Stimulated activated CD8-positive, alpha-beta memory T cell treated with anti-CD3 and anti-CD28 coated beads, Interleukin-7, amount 100 ng/mL, for 48 hours (primary cell): ENCODE results near the gene SWAP70.
"Not testable (repeated sequence)": the region's sequence is repeated elsewhere in the genome, so short reads cannot be mapped to it uniquely, and the experiment has no call there.

Source experiments
- DNase-seq, 2 donors: peaks; one replicate each; pipeline ENCODE4 v3.0.0-alpha.2; 2020; ENCODE audit warnings: low read depth in 1 of 2; ENCODE audit errors: extremely low read depth in 1 of 2

SWAP70 gene

DNA sequence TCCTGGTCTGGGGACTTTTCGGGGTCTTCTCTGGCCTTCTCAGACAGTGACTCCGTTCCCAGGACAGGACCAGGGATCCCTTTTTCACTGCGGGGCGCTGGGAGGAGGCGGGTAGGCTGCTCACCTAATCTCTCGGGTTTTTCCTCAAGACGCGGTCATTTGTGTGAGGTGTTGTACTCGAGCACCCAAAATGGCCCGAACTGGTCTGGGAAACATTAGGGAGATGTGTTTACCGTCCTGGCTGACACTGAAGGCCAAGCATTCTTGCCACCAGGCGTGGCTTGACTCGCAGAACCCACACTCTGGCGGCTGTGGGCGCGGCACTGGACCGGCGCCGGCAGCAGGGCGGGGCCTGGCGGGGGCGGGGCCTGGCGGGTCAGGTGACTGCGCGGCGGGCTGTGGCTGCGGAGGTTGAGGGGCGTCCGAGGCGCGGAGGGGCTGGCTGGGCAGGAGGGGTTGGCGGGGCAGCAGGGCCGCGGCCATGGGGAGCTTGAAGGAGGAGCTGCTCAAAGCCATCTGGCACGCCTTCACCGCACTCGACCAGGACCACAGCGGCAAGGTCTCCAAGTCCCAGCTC lies at the start of gene SWAP70:
Gene SWAP70 (plus strand): TSS at position 379 of the 577 bp plus-strand sequence. CDS start 103 bp downstream, at position 482.
- DNase-seq = peak; percentile 66 to 73

DNA sequence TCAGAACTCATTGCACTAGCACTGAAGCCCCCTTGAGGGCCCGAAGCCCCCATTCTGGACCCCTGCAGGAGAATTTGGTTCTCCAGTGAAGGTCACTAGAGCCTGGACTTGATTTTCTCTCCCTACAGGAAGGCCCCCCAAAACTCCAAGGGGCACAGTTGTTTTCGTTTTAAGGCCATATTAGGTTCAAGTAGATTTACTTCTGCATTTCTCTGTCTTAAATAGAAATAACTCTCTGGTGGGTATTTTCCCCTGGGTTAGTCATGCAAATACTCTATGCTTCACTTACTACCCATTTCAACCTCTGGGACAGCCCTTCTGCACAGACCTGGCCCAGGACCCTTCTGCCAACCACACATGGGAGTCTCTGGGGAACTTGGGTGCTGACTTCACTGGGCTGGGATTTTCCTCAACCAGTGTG lies 48.8 kb upstream of the SWAP70 start:
- no peak for DNase-seq

DNA sequence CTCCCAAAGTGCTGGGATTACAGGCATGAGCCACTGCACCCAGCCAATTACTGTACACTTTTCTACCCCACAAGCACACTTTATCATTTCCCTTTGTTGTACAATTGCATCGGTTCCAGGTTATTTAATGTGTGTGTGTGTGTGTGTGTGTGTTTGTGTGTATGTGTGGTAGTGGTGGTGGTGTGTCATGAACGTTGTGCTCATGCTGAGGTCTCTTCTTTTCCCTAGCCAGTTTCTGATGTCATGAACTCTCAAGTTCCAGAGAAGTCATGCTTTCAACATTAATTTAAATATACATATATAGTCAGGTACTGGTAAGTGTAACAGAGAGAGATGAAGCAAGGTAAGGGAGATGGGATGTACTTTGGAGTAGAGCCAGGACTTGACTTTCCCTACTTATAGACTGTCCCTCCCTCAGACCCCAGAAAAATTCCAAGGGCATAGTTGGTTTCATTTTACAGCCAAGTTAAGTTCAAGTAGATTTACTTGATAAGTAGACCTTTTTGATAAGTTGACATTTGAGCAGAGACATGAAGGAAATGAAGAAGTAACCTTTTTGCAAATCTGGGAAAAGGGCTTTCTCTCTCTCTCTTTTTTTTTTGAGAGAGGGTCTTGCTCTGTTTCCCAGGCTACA lies 47.7 kb upstream of the SWAP70 start:
- DNase-seq = no peak

DNA sequence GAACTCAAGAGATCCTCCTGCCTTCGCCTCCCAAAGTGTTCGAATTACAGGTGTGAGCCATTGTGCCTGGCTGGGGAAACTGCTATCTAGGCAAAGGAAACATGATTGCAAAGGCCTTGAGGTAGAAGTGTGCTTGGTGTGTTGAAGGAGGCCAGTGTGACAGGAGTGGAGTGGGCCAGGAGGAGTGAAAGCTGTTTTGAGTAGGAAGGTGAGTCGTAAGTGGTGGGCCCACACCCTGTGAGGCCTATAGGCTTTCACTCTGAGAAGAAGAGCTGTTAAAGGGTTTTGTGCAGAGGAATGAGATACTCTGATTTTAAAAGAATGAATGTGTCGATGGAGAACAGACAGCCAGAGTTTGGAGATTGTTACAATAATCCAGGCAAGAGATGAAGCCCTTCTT lies 47.0 kb upstream of the SWAP70 start:
- no peak for DNase-seq

DNA sequence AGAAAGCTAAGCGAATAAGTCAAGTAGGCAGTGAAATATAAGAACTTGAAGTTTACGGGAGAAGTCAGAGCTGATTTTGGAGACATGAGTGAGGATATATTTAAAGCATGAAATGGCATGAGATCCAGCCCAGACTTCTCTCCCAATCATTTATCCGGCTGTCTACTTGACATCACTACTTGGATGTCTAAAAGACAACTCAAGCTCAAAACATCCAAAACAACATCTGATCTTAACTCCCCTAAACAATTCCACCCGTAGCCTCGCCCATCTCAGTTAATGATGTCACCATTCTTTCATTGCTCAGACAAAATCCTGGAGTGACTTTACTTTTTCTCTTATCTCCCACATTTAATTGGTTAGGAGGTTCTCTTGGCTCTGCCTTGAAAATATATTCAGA lies 45.9 kb upstream of the SWAP70 start:
- DNase-seq = no peak

DNA sequence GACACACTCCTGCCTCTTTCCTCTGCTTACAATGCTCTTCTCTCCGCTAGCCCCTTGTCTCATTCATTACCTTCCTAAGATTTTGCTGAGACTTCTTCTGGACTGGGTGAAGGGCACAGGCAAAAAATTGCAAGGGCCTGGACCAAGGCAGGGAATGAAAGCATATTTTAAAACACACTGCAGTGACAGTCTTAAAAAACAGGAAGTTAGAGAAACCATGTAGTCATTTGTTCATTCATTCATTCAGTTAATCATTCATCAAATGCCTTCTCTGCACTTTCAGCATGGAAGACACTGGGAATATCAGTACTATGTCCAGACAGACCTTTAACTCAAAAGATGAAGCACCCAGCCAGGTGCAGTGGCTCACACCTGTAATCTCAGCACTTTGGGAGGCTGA lies 44.9 kb upstream of the SWAP70 start:
- no peak for DNase-seq

DNA sequence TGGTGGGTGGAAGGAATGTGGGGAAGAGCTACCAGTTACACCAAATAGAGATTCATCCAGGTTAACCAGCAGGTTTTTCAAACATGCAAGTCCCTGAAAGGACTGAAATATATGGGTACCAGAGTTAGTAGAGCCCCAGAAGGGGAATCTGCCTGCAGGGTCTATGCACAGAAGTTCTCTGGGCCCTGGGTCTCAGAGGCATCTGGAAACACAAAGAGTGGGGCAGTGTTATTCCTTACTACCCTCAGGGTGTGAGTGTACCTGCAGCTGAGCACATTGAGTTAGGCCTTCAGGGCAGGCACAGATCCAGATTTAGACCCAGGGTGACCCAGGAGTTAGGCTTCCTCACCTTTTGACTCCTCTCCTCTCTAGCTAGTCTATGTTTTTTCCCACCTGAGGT lies 43.9 kb upstream of the SWAP70 start:
- no peak for DNase-seq

DNA sequence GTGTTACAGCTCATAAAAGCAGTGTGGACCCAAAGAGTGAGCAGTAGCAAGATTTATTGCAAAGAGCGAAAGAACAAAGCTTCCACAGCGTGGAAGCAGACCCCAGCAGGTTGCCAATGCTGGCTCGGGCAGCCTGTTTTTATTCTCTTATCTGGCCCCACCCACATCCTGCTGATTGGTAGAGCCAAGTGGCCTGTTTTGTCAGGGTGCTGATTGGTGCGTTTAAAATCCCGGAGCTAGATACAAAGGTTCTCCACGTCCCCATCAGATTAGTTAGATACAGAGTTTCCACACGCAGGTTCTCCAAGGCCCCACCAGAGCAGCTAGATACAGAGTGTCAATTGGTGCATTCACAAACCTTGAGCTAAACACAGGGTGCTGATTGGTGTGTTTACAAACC lies 41.5 kb upstream of the SWAP70 start:
- not testable (repeated sequence) for DNase-seq

DNA sequence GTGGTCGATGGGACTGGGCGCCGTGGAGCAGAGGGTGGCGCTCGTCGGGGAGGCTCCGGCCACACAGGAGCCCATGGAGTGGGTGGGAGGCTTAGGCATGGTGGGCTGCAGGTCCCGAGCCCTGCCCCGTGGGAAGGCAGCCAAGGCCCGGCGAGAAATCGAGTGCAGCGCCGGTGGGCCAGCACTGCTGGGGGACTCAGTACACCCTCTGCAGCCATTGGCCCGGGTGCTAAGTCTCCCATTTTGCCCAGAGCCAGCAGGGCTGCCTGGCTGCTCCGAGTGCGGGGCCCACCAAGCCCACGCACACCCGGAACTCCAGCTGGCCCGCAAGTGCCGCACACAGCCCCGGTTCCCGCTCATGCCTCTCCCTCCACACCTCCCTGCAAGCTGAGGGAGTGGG lies 40.8 kb upstream of the SWAP70 start:
- not testable (repeated sequence) for DNase-seq

DNA sequence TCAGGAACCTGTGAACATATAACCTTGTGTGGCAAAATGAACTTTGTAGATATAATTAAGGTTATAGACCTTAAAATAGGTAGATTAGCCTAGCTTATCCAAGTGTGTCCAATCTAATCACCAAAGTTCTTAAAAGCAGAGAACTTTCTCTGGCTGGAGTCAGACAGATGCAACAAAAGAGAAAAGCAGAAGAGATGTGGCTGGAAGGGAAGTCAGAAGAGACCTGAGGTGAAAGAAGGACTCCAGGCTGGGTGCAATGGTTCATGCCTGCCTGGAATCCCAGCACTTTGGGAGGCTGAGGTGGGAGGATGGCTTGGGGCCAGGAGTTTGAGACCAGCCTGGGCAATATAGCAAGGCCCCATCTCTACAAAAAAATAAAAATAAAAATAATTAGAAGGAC lies 39.4 kb upstream of the SWAP70 start:
- DNase-seq = no peak

DNA sequence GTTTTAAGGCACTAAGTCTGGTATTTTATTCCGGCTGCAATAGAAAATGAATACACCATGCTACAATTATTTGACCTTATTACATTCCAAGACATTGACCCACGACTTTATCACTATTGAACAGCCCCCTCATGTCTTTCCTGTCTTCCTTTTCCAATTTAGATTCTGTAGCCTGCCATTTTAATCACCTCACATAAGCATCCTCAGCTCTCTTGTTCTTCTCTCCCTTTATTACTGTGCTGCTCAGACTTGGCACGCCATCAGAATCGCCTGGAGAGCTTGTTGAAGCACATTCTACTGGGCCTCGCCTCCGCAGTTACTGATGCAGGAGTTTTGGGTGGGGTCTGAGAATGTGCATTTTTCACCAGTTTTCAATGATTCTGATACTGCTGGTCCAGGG lies 38.7 kb upstream of the SWAP70 start:
- no peak for DNase-seq

DNA sequence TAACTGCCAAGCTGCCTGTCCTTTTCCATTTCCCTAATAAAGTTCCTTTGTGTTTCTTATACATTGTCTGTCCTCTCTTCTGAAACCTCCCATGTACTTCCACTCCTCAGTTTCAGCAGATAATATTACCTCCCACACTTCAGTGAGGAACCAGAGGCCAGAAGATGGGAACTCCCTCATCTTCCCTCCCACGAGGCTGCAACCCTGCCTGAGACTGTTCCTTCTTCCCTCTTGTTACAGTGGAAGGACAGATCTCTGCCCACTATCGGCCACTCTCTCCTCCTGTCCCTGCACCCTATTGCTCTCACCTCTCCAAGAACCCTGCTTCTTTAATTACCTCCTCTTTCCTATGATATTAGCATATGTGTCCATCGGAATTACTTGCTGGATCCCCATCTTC lies 38.1 kb upstream of the SWAP70 start:
- DNase-seq = no peak

DNA sequence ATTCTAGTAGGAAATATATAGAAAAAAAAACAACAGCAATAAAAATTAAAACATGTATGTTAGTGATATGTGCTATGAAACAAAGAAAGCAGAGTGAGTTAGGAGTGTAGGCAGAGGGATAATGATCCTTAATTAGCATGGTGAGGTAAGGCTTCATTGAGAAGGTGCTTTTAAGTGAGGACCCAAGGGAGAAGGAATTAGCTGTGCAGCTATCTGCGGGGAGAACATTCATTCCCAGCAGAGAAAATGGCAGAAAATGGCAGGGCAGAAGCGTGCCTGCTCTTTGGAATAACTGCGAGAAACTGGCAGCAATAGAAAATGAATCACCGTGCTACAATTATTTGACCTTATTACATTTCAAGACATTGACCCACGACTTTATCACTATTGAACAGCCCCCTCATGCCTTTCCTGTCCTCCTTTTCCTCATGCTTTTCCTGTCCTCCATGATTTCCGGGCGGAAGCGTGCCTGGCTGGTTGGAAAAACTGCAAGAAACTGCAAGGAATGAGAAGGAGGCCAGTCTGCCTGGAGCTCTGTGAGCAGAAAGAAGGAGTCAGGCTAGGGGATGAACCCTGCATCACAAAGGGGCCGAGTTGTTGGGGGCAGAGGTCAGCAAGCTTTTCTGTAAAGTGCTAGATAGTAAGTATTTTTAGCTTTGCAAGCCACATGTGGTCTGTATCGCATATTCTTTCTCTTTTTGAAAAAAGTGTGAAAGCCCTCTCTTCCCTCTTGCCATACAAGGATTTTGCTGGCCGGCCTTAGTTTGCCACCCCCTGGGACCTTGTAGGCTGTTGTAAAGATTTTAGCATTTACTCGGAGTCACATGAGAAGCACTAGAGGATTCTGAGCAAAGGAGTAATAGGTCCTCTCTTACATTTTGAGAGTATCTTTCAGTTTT lies 37.1 kb upstream of the SWAP70 start:
- DNase-seq = no peak

DNA sequence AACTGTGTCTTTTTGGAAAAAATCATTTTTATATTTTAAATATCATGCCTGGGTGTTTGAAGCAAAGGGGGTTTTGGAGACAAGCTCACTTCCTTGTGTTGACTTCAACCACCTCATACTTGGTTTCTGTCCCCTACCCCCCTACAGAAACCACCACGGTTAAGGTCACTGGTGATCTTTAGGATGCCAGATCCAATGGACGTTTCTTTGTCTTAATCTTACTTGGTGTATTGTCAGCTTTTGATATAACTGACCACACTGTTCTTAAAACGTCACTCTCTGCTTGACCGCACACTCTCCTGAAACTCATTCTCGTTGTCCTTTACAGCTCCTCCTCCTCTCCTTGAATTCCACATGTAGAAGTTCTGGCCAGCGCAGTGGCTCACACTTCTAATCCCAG lies 34.8 kb upstream of the SWAP70 start:
- no peak for DNase-seq

DNA sequence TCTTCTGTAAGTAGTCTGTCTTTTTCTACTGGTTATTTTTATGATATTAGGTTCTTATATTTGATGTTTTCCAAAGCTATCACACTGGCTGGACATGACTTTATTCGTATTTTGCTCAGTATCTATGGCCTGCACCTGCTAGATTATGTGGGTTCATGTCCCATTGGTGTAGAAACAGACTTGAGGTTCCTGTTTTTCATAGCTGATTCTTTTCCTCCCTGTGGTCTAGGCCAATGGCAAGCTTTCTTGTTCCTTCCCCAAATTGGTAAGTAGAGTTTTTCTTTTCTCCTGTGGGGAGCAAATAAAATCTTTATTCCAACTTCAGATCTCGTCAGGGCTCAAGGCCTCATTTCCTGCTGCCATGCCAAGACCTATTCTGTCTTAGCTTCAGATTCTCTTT lies 30.2 kb upstream of the SWAP70 start:
- DNase-seq = no peak

DNA sequence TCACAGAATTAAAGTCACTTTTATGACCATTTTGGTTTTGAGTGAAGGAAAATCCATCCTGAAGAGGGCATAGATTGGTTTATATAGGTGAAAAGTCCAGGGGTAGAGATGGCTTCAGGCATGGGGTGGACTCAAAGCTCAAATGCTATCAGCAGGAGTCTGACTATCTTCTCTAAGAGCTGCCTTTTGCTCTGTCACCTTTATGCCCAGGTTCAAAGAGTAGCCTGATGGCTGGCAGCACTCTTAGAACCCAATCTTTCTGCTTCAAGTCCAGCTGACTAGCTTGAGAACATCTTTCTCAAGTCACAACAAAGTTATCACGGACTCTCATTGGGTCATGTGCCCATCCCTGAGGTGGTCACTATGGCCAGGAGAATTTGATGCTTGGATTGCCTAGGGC lies 27.2 kb upstream of the SWAP70 start:
- no peak for DNase-seq

DNA sequence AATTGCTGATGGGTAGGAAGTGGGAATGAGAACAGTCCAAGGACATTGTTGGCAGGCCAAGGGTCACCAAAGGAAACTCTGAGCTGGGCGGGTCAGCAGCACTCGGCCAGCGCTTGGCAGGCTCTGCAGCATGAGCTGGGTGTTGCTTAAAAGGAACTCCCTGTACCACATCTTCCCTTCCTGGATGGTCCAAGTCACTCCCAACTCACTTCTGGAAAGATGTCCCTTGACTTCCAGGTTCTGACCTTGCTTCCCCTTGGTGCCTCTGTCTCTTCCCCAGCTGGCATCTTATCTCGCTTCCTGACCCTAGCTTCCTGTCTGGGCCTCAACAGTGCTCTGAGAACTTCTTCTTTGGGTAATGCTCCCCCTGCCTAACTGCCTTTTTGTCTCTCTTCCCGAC lies 24.8 kb upstream of the SWAP70 start:
- no peak for DNase-seq

DNA sequence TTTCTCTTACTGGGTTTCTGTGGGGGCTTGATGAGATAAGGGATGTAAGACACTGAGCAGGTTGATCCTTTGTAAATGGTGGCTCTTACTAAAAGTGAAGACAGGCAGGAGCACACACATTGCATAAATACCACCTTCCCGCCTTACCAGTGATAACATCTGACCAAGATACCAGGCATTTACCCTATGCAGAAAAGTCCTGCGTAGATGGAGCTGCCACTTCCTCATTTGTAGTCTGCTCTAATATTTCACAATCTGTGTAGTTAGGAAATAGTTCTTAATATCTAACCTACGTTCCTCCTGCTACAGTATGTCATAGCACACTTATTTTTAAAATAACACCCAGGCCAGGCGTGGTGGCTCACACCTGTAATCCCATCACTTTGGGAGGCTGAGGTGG lies 23.9 kb upstream of the SWAP70 start:
- DNase-seq = no peak

DNA sequence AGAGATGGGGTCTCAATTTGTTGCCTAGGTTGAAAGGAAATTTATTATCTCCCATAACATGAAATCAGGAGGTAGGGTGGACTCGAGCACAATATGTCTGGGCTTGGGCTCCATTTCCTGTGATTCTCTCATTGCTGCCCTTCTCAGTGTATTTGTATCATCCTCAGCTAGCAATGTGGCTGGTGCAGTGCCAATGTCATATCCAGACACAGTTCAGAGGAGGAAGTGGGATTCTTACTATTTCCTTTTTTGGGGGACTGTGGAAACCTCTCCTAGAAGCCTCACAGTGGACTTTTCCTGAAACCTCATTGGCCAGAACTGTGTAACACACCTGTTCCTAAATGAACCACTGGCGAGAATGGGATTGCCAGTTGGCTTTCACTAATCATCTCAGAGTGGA lies 21.0 kb upstream of the SWAP70 start:
- DNase-seq = no peak

DNA sequence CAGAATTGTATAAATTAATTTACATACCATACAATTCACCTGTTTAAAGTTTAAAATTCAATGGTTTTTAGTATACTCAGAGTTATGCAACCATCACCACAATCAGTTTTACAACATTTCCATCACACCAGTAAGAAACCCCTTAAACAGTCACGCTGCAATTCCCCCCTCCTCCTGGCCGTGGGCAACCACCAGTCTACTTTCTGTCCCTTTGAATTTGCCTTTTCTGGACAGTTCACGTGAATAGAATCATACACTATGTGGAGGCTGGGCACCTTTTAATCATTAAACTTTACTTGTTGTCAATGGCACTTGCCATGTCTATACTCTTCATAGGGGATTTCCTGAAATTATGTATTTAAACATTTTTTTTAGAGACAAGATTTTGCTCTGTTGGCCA lies 20.1 kb upstream of the SWAP70 start:
- no peak for DNase-seq

DNA sequence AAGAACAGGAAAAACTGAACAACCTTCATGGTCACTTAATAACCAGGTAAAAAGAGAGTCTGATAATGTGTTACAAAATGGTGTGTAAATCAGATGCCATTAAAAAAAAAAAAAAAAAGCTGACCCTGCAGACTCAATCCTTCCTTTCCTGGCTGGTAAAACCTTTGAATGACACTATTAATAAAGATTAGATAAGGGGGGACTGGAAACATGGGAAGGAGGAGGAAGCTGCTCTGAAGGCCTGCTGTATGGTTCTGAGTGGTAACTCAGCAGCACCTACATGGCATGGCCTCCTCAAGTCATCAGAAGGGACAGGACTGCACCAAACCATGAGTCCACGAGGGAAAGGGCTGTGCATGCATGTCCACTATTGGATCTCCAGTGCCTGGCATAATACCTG lies 18.0 kb upstream of the SWAP70 start:
- no peak for DNase-seq

DNA sequence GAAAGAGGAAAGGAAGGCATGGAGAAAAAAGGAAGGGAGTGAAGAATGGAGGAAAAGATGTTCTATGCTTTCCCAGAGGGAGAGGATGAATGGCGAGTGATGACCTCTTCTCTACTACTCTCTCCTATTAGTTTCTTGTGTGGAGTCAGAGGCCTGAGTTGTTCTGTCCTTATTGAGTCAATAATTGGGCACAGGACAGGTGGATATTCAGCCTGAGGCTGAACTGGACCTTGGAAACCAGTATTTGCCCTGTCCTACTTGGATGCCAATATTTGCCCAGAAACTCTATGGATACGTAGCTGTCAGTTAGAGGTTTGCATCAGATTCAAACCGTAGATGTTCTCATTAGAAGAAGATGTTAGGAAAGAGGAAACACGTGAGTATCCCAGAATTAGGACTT lies 17.6 kb upstream of the SWAP70 start:
- no peak for DNase-seq
